H1 (cell line): ENCODE measurements around the gene RCC2. TPM values are rescaled to one million over a fixed set of nuclear protein-coding genes. Genes with fewer than 3 reads are reported as not detected.

ENCODE experiments used
- CTCF ChIA-PET: fragments of 300-600 bp; sonication (Branson Sonifier 250); formaldehyde crosslinking; loops from one replicate; lab custom pipeline; 2021; ENCODE audit not compliant: partially characterized antibody; lab: Charles Lee
- POLR2A ChIA-PET: fragments of 300-600 bp; sonication (Branson Sonifier 250); formaldehyde crosslinking; loops from one replicate; lab custom pipeline; 2021; ENCODE audit warnings: inconsistent platforms; ENCODE audit not compliant: partially characterized antibody; lab: Charles Lee
- DNase-seq, 2 experiments: peaks; one replicate each; pipeline versions ENCODE4 v3.0.0 to v3.0.0-alpha.2; 2010 to 2022; ENCODE audit warnings: low spot score in 2 of 2, low read depth in 1 of 2, mixed read lengths in 1 of 2
- FAIRE-seq: peaks from 2 replicates; lab custom pipeline; 2011; peaks lifted over from hg19 to GRCh38; lab: Jason Lieb, UNC
- H2AFZ ChIP-seq: 2 replicates; pipeline ENCODE4 v1.8.1; 2012; ENCODE audit warnings: low read length, inconsistent platforms
- H2AK5ac ChIP-seq: 2 replicates; pipeline ENCODE4 v1.6.1; 2013; ENCODE audit warnings: low read depth, low read length
- H2BK120ac ChIP-seq: replicated peaks from 2 replicates; pipeline ENCODE3; 2013; ENCODE audit warnings: low read depth, low read length, inconsistent platforms
- H2BK12ac ChIP-seq: 2 replicates; pipeline ENCODE4 v1.6.1; 2013; ENCODE audit warnings: low read depth, low read length
- H2BK15ac ChIP-seq: 2 replicates; pipeline ENCODE4 v1.6.1; 2013; ENCODE audit warnings: low read length
- H2BK20ac ChIP-seq: 2 replicates; pipeline ENCODE4 v1.6.1; 2013; ENCODE audit warnings: low read length
- H2BK5ac ChIP-seq: 2 replicates; pipeline ENCODE4 v1.6.1; 2013; ENCODE audit warnings: low read depth, low read length
- H3K14ac ChIP-seq: 2 replicates; pipeline ENCODE4 v1.6.1; 2013; ENCODE audit warnings: inconsistent platforms; ENCODE audit not compliant: insufficient read length
- H3K18ac ChIP-seq: 2 replicates; pipeline ENCODE4 v1.6.1; 2013; ENCODE audit warnings: low read length; ENCODE audit errors: extremely low read depth
- H3K23ac ChIP-seq: 2 replicates; pipeline ENCODE4 v1.6.1; 2013; ENCODE audit warnings: inconsistent platforms; ENCODE audit not compliant: insufficient read length
- H3K23me2 ChIP-seq: 2 replicates; pipeline ENCODE4 v1.6.1; 2013; ENCODE audit warnings: low read depth, low read length
- H3K27ac ChIP-seq: 2 replicates; pipeline ENCODE4 v1.6.1; 2011; ENCODE audit warnings: low read depth, low read length, inconsistent platforms
- H3K27me3 ChIP-seq, 4 experiments: replicated peaks in 1 of 4; 1 replicate in 1 of 4; 2 replicates in 3 of 4; pipeline versions ENCODE4 v1.6.1 to v1.8.1; 2011 to 2013; ENCODE audit warnings: low read length in 3 of 4, mild to moderate bottlenecking in 3 of 4, inconsistent platforms in 2 of 4, mixed read lengths in 2 of 4, moderate library complexity in 1 of 4; ENCODE audit not compliant: control insufficient read depth in 3 of 4, insufficient read depth in 3 of 4; ENCODE audit errors: extremely low read depth in 1 of 4
- H3K36me3 ChIP-seq, 4 experiments: 2 replicates each; pipeline versions ENCODE4 v1.6.1 to v1.8.1; 2011 to 2013; ENCODE audit warnings: mild to moderate bottlenecking in 4 of 4, low read length in 3 of 4, moderate library complexity in 2 of 4, control low read depth in 1 of 4, inconsistent platforms in 1 of 4; ENCODE audit not compliant: insufficient read depth in 4 of 4, control insufficient read depth in 2 of 4
- H3K4ac ChIP-seq: replicated peaks from 2 replicates; pipeline ENCODE3; 2013; ENCODE audit warnings: low read length, low read depth, mixed read lengths, inconsistent platforms; ENCODE audit not compliant: insufficient read length
- H3K4me1 ChIP-seq, 4 experiments: replicated peaks in 1 of 4; 1 replicate in 1 of 4; 2 replicates in 3 of 4; pipeline versions ENCODE4 v1.6.1 to v1.8.1; 2011 to 2013; ENCODE audit warnings: low read length in 3 of 4, inconsistent platforms in 2 of 4, mixed read lengths in 1 of 4; ENCODE audit not compliant: insufficient read depth in 4 of 4, control insufficient read depth in 3 of 4
- H3K4me2 ChIP-seq, 2 experiments: 2 replicates each; pipeline versions ENCODE4 v1.6.1 to v1.8.1; 2011 to 2013; ENCODE audit warnings: low read depth in 2 of 2, low read length in 2 of 2, control low read depth in 1 of 2, inconsistent platforms in 1 of 2, mild to moderate bottlenecking in 1 of 2; ENCODE audit not compliant: insufficient read depth in 1 of 2
- H3K4me3 ChIP-seq, 4 experiments: fragments of 200-600, 300-600 bp in 1 of 4; sonication (generic), shearing (Covaris generic), sonication (Bioruptor Twin) in 1 of 4; 2 replicates each; pipeline versions ENCODE4 v1.5.1 to v1.8.1; 2011 to 2016; ENCODE audit warnings: low read length in 4 of 4, low read depth in 3 of 4, control low read depth in 2 of 4, inconsistent platforms in 2 of 4, mild to moderate bottlenecking in 2 of 4, mixed read lengths in 1 of 4, moderate library complexity in 1 of 4; ENCODE audit not compliant: insufficient read depth in 2 of 4; ENCODE audit errors: extremely low read depth in 1 of 4
- H3K56ac ChIP-seq: replicated peaks from 2 replicates; pipeline ENCODE3; 2013; ENCODE audit warnings: low read depth, mild to moderate bottlenecking, mixed read lengths, low read length, inconsistent platforms; ENCODE audit not compliant: insufficient read length
- H3K79me1 ChIP-seq: 2 replicates; pipeline ENCODE4 v1.6.1; 2013; ENCODE audit warnings: low read depth, low read length, control low read depth
- H3K79me2 ChIP-seq, 2 experiments: 2 replicates each; pipeline versions ENCODE4 v1.6.1 to v1.8.1; 2012 to 2013; ENCODE audit warnings: low read length in 2 of 2, mild to moderate bottlenecking in 2 of 2, inconsistent platforms in 1 of 2; ENCODE audit not compliant: insufficient read depth in 2 of 2, control insufficient read depth in 1 of 2
- H3K9ac ChIP-seq, 4 experiments: replicated peaks in 1 of 4; 1 replicate in 1 of 4; 2 replicates in 3 of 4; pipeline versions ENCODE4 v1.6.1 to v1.8.1; 2011 to 2013; ENCODE audit warnings: low read depth in 3 of 4, low read length in 3 of 4, control low read depth in 2 of 4, mild to moderate bottlenecking in 2 of 4, moderate library complexity in 2 of 4, inconsistent platforms in 1 of 4; ENCODE audit errors: extremely low read depth in 1 of 4
- H3K9me3 ChIP-seq, 2 experiments: 2 replicates each; pipeline versions ENCODE4 v1.6.1 to v1.8.1; 2012 to 2013; ENCODE audit warnings: mild to moderate bottlenecking in 2 of 2, moderate library complexity in 2 of 2, control low read depth in 1 of 2, inconsistent platforms in 1 of 2, low read depth in 1 of 2, low read length in 1 of 2, mixed read lengths in 1 of 2; ENCODE audit not compliant: insufficient read depth in 2 of 2
- H4K20me1 ChIP-seq, 2 experiments: replicated peaks in 1 of 2; 2 replicates each; pipeline versions ENCODE3 to v1.8.1; 2011 to 2013; ENCODE audit warnings: inconsistent platforms in 2 of 2, low read length in 2 of 2, mild to moderate bottlenecking in 1 of 2; ENCODE audit not compliant: insufficient read depth in 2 of 2, control insufficient read depth in 1 of 2
- H4K5ac ChIP-seq: 2 replicates; pipeline ENCODE4 v1.6.1; 2013; ENCODE audit warnings: low read length, low read depth, mixed read lengths, inconsistent platforms; ENCODE audit not compliant: insufficient read length
- H4K8ac ChIP-seq: 2 replicates; pipeline ENCODE4 v1.8.0; 2013; ENCODE audit warnings: mild to moderate bottlenecking, moderate library complexity, low read length, inconsistent platforms; ENCODE audit not compliant: insufficient read depth; ENCODE audit errors: extremely low read depth
- H4K91ac ChIP-seq: replicated peaks from 2 replicates; pipeline ENCODE3; 2013; ENCODE audit warnings: low read length, mixed read lengths, inconsistent platforms; ENCODE audit not compliant: insufficient read length
- CBX5 ChIP-seq: fragments of 300-800, 300-1000 bp; sonication (generic); IDR thresholded peaks from 2 replicates; pipeline ENCODE4 v1.7.1; 2016; ENCODE audit warnings: antibody characterized with exemption, low read length, low read depth
- RAD21 ChIP-seq, 2 experiments: IDR thresholded peaks in 1 of 2; conservative IDR thresholded peaks in 1 of 2; 2 replicates each; pipeline ENCODE4 v1.6.1; 2011; ENCODE audit warnings: low read depth in 2 of 2, low read length in 2 of 2, improper control_type of control experiment in 1 of 2, inconsistent platforms in 1 of 2, mild to moderate bottlenecking in 1 of 2, moderate library complexity in 1 of 2
- TAF1 ChIP-seq: IDR thresholded peaks from 2 replicates; pipeline ENCODE4 v1.6.1; 2011; ENCODE audit warnings: mild to moderate bottlenecking, low read depth, low read length
- TCF12 ChIP-seq: IDR thresholded peaks from 2 replicates; pipeline ENCODE4 v1.6.1; 2011; ENCODE audit warnings: low read depth, mild to moderate bottlenecking, low read length
- WGBS, 2 experiments: shearing (Covaris generic) in 1 of 2; methylation state at CpG; one replicate each; pipeline versions ENCODE4 v1.1.6 to v1.1.7; 2013 to 2015; ENCODE audit warnings: low lambda C conversion rate in 2 of 2, mixed read lengths in 2 of 2, inconsistent platforms in 1 of 2, low coverage in 1 of 2, missing lambda C conversion rate in 1 of 2; ENCODE audit not compliant: insufficient replicate concordance in 2 of 2, insufficient coverage in 1 of 2, insufficient read length in 1 of 2; ENCODE audit errors: extremely low coverage in 1 of 2, missing lambda C conversion rate in 1 of 2; 5-methylcytosine and 5-hydroxymethylcytosine counted together
- polyA plus RNA-seq, 7 experiments: library from polyadenylated mRNA; depleted of rRNA in 3 of 7; stranded (reverse) in 5 of 7; unstranded in 2 of 7; fragments of >200 nt in 5 of 7; fragments of 200-250 nt in 2 of 7; gene quantifications; 1 replicate in 5 of 7; 2 replicates in 1 of 7; 4 replicates in 1 of 7; pipeline versions ENCODE4 v1.2.1 to v1.2.3, GENCODE V29; 2011 to 2013; ENCODE audit warnings: missing spikeins in 2 of 7, mixed read lengths in 2 of 7
- total RNA-seq: library from RNA; stranded (reverse); fragmentation: NEBNext Ultra II Directional; extraction: Animal tissue kit (Norgen Biotek cat#: 25700); gene quantifications from 2 replicates; pipeline ENCODE4 v1.2.1, GENCODE V29; 2021
- TF ChIP-seq, protein P1 (sequence below), 3 experiments: IDR thresholded peaks; 1 replicate in 2 of 3; 2 replicates in 1 of 3; pipeline versions ENCODE4 v1.5.1 to v1.6.1; 2011; ENCODE audit warnings: low read length in 3 of 3, mild to moderate bottlenecking in 3 of 3, inconsistent platforms in 2 of 3, low read depth in 1 of 3, moderate library complexity in 1 of 3; ENCODE audit not compliant: insufficient read depth in 1 of 3; ENCODE audit errors: control extremely low read depth in 1 of 3

Gene RCC2
- total and polyA plus RNA-seq, 2 of the 8 experiments (the other 6 are each of a cell fraction or from before 2014, with no cell fraction given): 229 to 455 TPM

DNA sequence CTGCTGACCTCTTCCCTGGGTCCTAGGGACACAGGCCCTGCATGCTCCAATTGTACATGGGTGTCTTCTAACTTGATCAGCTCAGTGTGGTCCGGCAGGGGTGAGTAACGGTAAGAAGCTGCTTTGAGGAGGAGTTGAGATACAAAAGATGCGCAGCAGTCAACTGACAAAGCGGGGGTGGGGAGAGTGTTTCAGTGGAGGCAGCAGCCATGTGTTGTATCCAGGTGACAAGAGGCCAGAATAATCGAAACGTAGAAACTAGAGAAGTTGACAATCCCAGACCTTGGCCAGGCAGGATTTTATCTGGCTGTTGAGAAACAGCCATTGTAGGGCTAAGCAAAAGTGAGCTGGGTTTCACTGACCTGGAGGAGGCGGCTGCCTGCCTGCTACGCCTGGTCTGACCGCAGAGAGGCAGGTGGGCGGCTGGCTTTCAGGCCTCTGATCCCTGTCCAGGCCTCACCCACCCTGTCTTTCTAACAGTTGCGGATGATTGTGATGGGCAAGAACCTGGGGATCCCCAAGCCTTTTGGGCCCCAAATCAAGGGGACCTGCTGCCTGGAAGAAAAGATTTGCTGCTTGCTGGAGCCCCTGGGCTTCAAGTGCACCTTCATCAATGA is 38.6 kb downstream of the RCC2 start:
- no peak for FAIRE-seq
- no peak for DNase-seq

More for the DNA sequence above, 38.6 kb downstream of the RCC2 start:
- CTCF ChIA-PET: interaction anchor here (0.9 to 5.2 kb wide), 10 partner anchors 13 to 280 kb away, joined by 3 to 19 read pairs (median 4); partner anchors contain the start of gene PADI6
- Histone ChIP-seq H3K9me3 (no peaks in the 10 kb centered on the region), H3K4me3 (no peak overlapping the region), H3K79me2 (no peaks in the 10 kb centered on the region), H3K4me2 (no peak overlapping the region; a peak in 1 of 4 replicates), H3K27me3 (no peaks in the 10 kb centered on the region; a peak in 1 of 7 replicates), H3K56ac (no peak overlapping the region), H4K20me1 (peaks cover 0 to 1% of the 10 kb centered on the region in 2 experiments), H3K79me1 (no peaks in the 10 kb centered on the region; the same call in 1 of the 2 replicates), H2AK5ac (peak overlapping the region; percentile 75; the same call in 1 of the 2 replicates), H4K5ac (no peak overlapping the region), H2BK120ac (no peak overlapping the region), H3K36me3 (no peaks in the 10 kb centered on the region; a peak in 1 of 8 replicates), H4K8ac (no peak overlapping the region), H2AFZ (no peak overlapping the region), H3K4me1 (peaks cover 0 to 10% (median 4%) of the 10 kb centered on the region in 4 experiments; a peak in 4 of 7 replicates), H3K27ac (no peak overlapping the region), H3K14ac (no peak overlapping the region), H3K9ac (no peak overlapping the region), H2BK12ac (no peak overlapping the region), H2BK20ac (no peak overlapping the region), H3K23me2 (no peaks in the 10 kb centered on the region), H2BK15ac (no peak overlapping the region), H3K18ac (no peak overlapping the region), H4K91ac (no peak overlapping the region), H3K4ac (no peak overlapping the region), H3K23ac (no peak overlapping the region), H2BK5ac (no peak overlapping the region)
- WGBS, 2 experiments: 86% methylated on average over 11 of the region's 11 CpGs; no CpG with 5 or more reads in 1 of the 2 experiments
- no peak for TF ChIP-seq CBX5
- TF ChIP-seq TCF12: no peak
- TF ChIP-seq TAF1: no peak
- TF ChIP-seq, protein P1, sequence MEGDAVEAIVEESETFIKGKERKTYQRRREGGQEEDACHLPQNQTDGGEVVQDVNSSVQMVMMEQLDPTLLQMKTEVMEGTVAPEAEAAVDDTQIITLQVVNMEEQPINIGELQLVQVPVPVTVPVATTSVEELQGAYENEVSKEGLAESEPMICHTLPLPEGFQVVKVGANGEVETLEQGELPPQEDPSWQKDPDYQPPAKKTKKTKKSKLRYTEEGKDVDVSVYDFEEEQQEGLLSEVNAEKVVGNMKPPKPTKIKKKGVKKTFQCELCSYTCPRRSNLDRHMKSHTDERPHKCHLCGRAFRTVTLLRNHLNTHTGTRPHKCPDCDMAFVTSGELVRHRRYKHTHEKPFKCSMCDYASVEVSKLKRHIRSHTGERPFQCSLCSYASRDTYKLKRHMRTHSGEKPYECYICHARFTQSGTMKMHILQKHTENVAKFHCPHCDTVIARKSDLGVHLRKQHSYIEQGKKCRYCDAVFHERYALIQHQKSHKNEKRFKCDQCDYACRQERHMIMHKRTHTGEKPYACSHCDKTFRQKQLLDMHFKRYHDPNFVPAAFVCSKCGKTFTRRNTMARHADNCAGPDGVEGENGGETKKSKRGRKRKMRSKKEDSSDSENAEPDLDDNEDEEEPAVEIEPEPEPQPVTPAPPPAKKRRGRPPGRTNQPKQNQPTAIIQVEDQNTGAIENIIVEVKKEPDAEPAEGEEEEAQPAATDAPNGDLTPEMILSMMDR (IDR thresholded peaks at IDR 0.05; ENCODE audit: control extremely low read depth in 1 of 3, insufficient read depth in 1 of 3, low read depth in 1 of 3, low read length in 3 of 3): peak in 1 of 3 experiments; percentile 22; a peak in 1 of 4 replicates
- peak in 1 of 2 experiments; percentile 12; a peak in 1 of 4 replicates for TF ChIP-seq RAD21 (IDR thresholded peaks at IDR 0.05 in 1 of 2, conservative IDR thresholded peaks at IDR 0.05 in 1 of 2; ENCODE audit: low read depth in 2 of 2, low read length in 2 of 2)
- POLR2A ChIA-PET: interaction anchor here (0.6 to 10.0 kb wide), 4 partner anchors 14 to 69 kb away, joined by 3 to 116 read pairs (median 3); partner anchors contain the start of gene RCC2
